Brain microvascular endothelial cell (primary cell): ENCODE measurements around the gene CCT2.
A peak's percentile ranks its signal among the peaks of the same experiment; 100 is the strongest.

Source experiments
- DNase-seq: peaks from one replicate; pipeline ENCODE4 v3.0.0-alpha.2; 2020
- H3K27ac ChIP-seq: fragments of 250-450 bp; sonication (Bioruptor Pico); 2 replicates; pipeline ENCODE4 v1.5.1; 2020; ENCODE audit warnings: mild to moderate bottlenecking, moderate library complexity
- H3K27me3 ChIP-seq: fragments of 250-450 bp; sonication (Bioruptor Pico); replicated peaks from 2 replicates; pipeline ENCODE4 v1.5.1; 2020; ENCODE audit warnings: mild to moderate bottlenecking
- H3K36me3 ChIP-seq: fragments of 250-450 bp; sonication (Bioruptor Pico); replicated peaks from 2 replicates; pipeline ENCODE4 v1.5.1; 2020; ENCODE audit warnings: mild to moderate bottlenecking
- H3K4me3 ChIP-seq: 2 replicates; pipeline ENCODE4 v1.5.1; 2011; ENCODE audit warnings: low read depth, mild to moderate bottlenecking, control low read depth, low read length, moderate library complexity
- CTCF ChIP-seq: IDR thresholded peaks from 2 replicates; pipeline ENCODE4 v1.5.1; 2011; ENCODE audit warnings: low read depth, mild to moderate bottlenecking, moderate library complexity, low read length, control low read depth, inconsistent platforms; ENCODE audit errors: missing control alignments
- in situ Hi-C: cut with HindIII; loops from 2 replicates; pipeline ENCODE4 v1.10.0; 2017; ENCODE audit warnings: low sequenced_read_pairs, low pct_ligation_motif_present

CCT2 gene

GRCh38 chr12:69644511-69644910, 59.3 kb downstream of the CCT2 start:
- H3K36me3 ChIP-seq, result no peaks in the 10 kb centered on the region
- DNase-seq, result no peak
- no peak overlapping the region for H3K4me3 ChIP-seq
- in situ Hi-C loops, result no loop called here
- H3K27me3 ChIP-seq, result no peaks in the 10 kb centered on the region
- H3K27ac ChIP-seq, result no peak overlapping the region
- no peak for TF ChIP-seq CTCF

- in situ Hi-C loops, result no loop called here
- TF ChIP-seq CTCF, result no peak
- Histone ChIP-seq H3K27ac (no peak overlapping the region), H3K4me3 (no peak overlapping the region), H3K27me3 (no peaks in the 10 kb centered on the region), H3K36me3 (no peaks in the 10 kb centered on the region)
- no peak for DNase-seq
These were observed 59.8 kb downstream of the CCT2 start for GRCh38 chr12:69645031-69645430.

GRCh38 chr12:69647178-69647577, 61.9 kb downstream of the CCT2 start:
- no peak overlapping the region for H3K4me3 ChIP-seq
- in situ Hi-C loops, result no loop called here
- H3K27ac ChIP-seq, result no peak overlapping the region

GRCh38 chr12:69648476-69648875, 63.2 kb downstream of the CCT2 start:
- Histone ChIP-seq H3K27me3 (no peaks in the 10 kb centered on the region), H3K36me3 (no peaks in the 10 kb centered on the region), H3K4me3 (no peak overlapping the region), H3K27ac (no peak overlapping the region)
- no peak for TF ChIP-seq CTCF
- in situ Hi-C loops, result no loop called here
- DNase-seq, result peak; percentile 87

More at GRCh38 chr12:69647178-69647577, 61.9 kb downstream of the CCT2 start:
- DNase-seq, result no peak
- Histone ChIP-seq H3K27me3 (no peaks in the 10 kb centered on the region), H3K36me3 (no peaks in the 10 kb centered on the region)
- TF ChIP-seq CTCF, result no peak

GRCh38 chr12:69649529-69649928, 64.3 kb downstream of the CCT2 start:
- H3K36me3 ChIP-seq, result no peaks in the 10 kb centered on the region
- no peak for DNase-seq
- no peak overlapping the region for H3K27ac ChIP-seq
- H3K27me3 ChIP-seq, result no peaks in the 10 kb centered on the region
- in situ Hi-C loops, result no loop called here
- no peak overlapping the region for H3K4me3 ChIP-seq
- no peak for TF ChIP-seq CTCF
